Panc1 (cell line): Measurements from ENCODE around the gene TMEM117. TPM values are rescaled to one million over a fixed set of nuclear protein-coding genes. Genes with fewer than 3 reads are reported as not detected.

Experiments used
- ATAC-seq: fragments of 200-7000 bp; cut with Tn5 transposase; 2 replicates; pipeline ENCODE4 v1.9.1; 2020; ENCODE audit warnings: mild to moderate bottlenecking, moderate library complexity
- BruUV-seq: library from RNA; stranded (reverse); fragments of 400-500 nt; replicated peaks from 2 replicates; lab custom pipeline; 2021; lab: Mats Ljungman, UMichigan
- CTCF ChIA-PET: fragments of 300-600 bp; sonication (Branson Sonifier 250); formaldehyde crosslinking; loops from one replicate; lab custom pipeline; 2022; ENCODE audit warnings: antibody characterized with exemption; lab: Charles Lee
- POLR2A ChIA-PET: fragments of 300-600 bp; sonication (Branson Sonifier 250); formaldehyde crosslinking; loops from one replicate; lab custom pipeline; 2022; ENCODE audit warnings: antibody characterized with exemption; lab: Charles Lee
- DNase-seq: peaks from one replicate; pipeline ENCODE4 v3.0.0-alpha.2; 2010; ENCODE audit warnings: low read depth, low spot score
- H3K27ac ChIP-seq: 2 replicates; pipeline ENCODE4 v1.5.1; 2011; ENCODE audit warnings: mild to moderate bottlenecking, low read length, inconsistent platforms
- H3K27me3 ChIP-seq: fragments of 200-500 bp; sonication (Bioruptor generic); 2 replicates; pipeline ENCODE4 v1.6.0; 2014; ENCODE audit warnings: low read length, inconsistent platforms; ENCODE audit not compliant: control insufficient read depth, insufficient read depth
- H3K36me3 ChIP-seq: fragments of 200-500 bp; sonication (Bioruptor generic); 2 replicates; pipeline ENCODE4 v1.5.1; 2014; ENCODE audit warnings: inconsistent platforms, mild to moderate bottlenecking, low read length, moderate library complexity; ENCODE audit not compliant: control insufficient read depth, insufficient read depth
- H3K4me1 ChIP-seq: 2 replicates; pipeline ENCODE4 v1.5.1; 2011; ENCODE audit warnings: inconsistent platforms, mild to moderate bottlenecking, low read length, moderate library complexity; ENCODE audit not compliant: control insufficient read depth, insufficient read depth
- H3K4me3 ChIP-seq, 2 experiments: 2 replicates each; pipeline ENCODE4 v1.5.1; 2011 to 2012; ENCODE audit warnings: low read depth in 2 of 2, low read length in 2 of 2, mild to moderate bottlenecking in 2 of 2, inconsistent platforms in 1 of 2, moderate library complexity in 1 of 2
- H3K9me3 ChIP-seq: fragments of 200-500 bp; sonication (Bioruptor generic); 2 replicates; pipeline ENCODE4 v1.5.1; 2014; ENCODE audit warnings: low read depth, mild to moderate bottlenecking, inconsistent platforms, low read length, moderate library complexity; ENCODE audit not compliant: control insufficient read depth, insufficient read depth
- CTCF ChIP-seq: fragments of 450-650 bp; IDR thresholded peaks from 2 replicates; pipeline ENCODE4 v1.5.1; 2017; ENCODE audit warnings: mild to moderate bottlenecking
- POLR2AphosphoS5 ChIP-seq: IDR thresholded peaks from 2 replicates; pipeline ENCODE4 v1.6.1; 2012; ENCODE audit warnings: mild to moderate bottlenecking, low read depth, low read length, moderate library complexity
- REST ChIP-seq, 2 experiments: IDR thresholded peaks; 2 replicates each; pipeline ENCODE4 v1.6.1; 2011 to 2012; ENCODE audit warnings: low read depth in 2 of 2, control low read depth in 1 of 2, low read length in 1 of 2, mild to moderate bottlenecking in 1 of 2, moderate library complexity in 1 of 2; ENCODE audit not compliant: insufficient read depth in 1 of 2
- SIN3A ChIP-seq: IDR thresholded peaks from 2 replicates; pipeline ENCODE4 v1.6.1; 2012; ENCODE audit warnings: low read depth, mild to moderate bottlenecking, low read length, moderate library complexity, borderline replicate concordance; ENCODE audit not compliant: insufficient read depth
- TCF7L2 ChIP-seq: IDR thresholded peaks from 2 replicates; pipeline ENCODE4 v1.6.1; 2011; ENCODE audit warnings: mild to moderate bottlenecking, low read depth, low read length, inconsistent platforms
- in situ Hi-C: cut with HindIII; loops from 2 replicates; pipeline ENCODE4 v1.10.0; 2016; ENCODE audit warnings: low sequenced_read_pairs, low pct_unique_long_range_greater_than_20kb
- intact Hi-C: fragments of 100-400 bp; cut with micrococcal nuclease; formaldehyde crosslinking; loops from one replicate; pipeline ENCODE4 v1.10.0; 2022; ENCODE audit not compliant: unreplicated experiment
- total RNA-seq: library from RNA; stranded (reverse); gene quantifications from one replicate; pipeline ENCODE4 v1.2.1, GENCODE V29; 2021; ENCODE audit not compliant: unreplicated experiment

Gene TMEM117
- total RNA-seq, 1 experiment from 2014 or later = 5.5 TPM

GRCh38 chr12:43968736-43969135 is 132.9 kb downstream of the TMEM117 start:
- in situ Hi-C loops (no loop called here), intact Hi-C loops (no loop called here)
- H3K27ac ChIP-seq = no peak overlapping the region
- ATAC-seq (no peak), DNase-seq (no peak)
- H3K36me3 ChIP-seq = no peaks in the 10 kb centered on the region
- H3K4me3 ChIP-seq = no peak overlapping the region
- H3K9me3 ChIP-seq = no peaks in the 10 kb centered on the region
- BruUV-seq = no TSS peak
- no peaks in the 10 kb centered on the region for H3K4me1 ChIP-seq
- ChIA-PET POLR2A (no interaction called here), CTCF (no interaction called here)
- no peak for TF ChIP-seq REST (IDR thresholded peaks at IDR 0.05; ENCODE audit: insufficient read depth in 1 of 2, low read depth in 2 of 2, low read length in 1 of 2)
- TF ChIP-seq TCF7L2 = no peak
- TF ChIP-seq SIN3A = no peak
- no peak for TF ChIP-seq POLR2AphosphoS5
- no peak for TF ChIP-seq CTCF
- no peaks in the 10 kb centered on the region for H3K27me3 ChIP-seq

GRCh38 chr12:43969882-43970281 is 134.0 kb downstream of the TMEM117 start:
- DNase-seq = no peak
- no peak for TF ChIP-seq POLR2AphosphoS5
- no peak for TF ChIP-seq REST (IDR thresholded peaks at IDR 0.05; ENCODE audit: insufficient read depth in 1 of 2, low read depth in 2 of 2, low read length in 1 of 2)
- TF ChIP-seq SIN3A = no peak
- TF ChIP-seq CTCF = no peak
- no peak for TF ChIP-seq TCF7L2
- CTCF ChIA-PET = no interaction called here
- no TSS peak for BruUV-seq
- H3K27ac ChIP-seq = no peak overlapping the region
- H3K36me3 ChIP-seq = no peaks in the 10 kb centered on the region
- intact Hi-C loops (no loop called here), in situ Hi-C loops (no loop called here)
- ATAC-seq = no peak
- H3K4me3 ChIP-seq = no peak overlapping the region
- no peaks in the 10 kb centered on the region for H3K9me3 ChIP-seq
- H3K4me1 ChIP-seq = no peaks in the 10 kb centered on the region
- H3K27me3 ChIP-seq = no peaks in the 10 kb centered on the region
- POLR2A ChIA-PET = no interaction called here
